Natural killer cell (primary cell): Measurements from ENCODE around the gene JPH3. TPM values are rescaled to one million over a fixed set of nuclear protein-coding genes. Genes with fewer than 3 reads are reported as not detected.

Experiments used
- ATAC-seq, 3 donors: fragments of 150-1000 bp in 2 of 3; fragments of 200-7000 bp in 1 of 3; cut with Tn5 transposase; 1 replicate in 1 of 3; 2 replicates in 2 of 3; pipeline ENCODE4 v1.10.0; 2021; ENCODE audit warnings: mild to moderate bottlenecking in 2 of 3, moderate library complexity in 2 of 3
- DNase-seq, 2 donors: peaks; one replicate each; pipeline versions ENCODE4 v3.0.0 to v3.0.0-alpha.2; 2013 to 2021; ENCODE audit warnings: mixed read lengths in 1 of 2
- H3K27ac ChIP-seq: one replicate; pipeline ENCODE4 v1.5.1; 2013; ENCODE audit warnings: mild to moderate bottlenecking, low read length
- H3K27me3 ChIP-seq: one replicate; pipeline ENCODE4 v1.6.1; 2013; ENCODE audit warnings: low read length; ENCODE audit not compliant: control insufficient read depth, insufficient read depth
- H3K36me3 ChIP-seq: one replicate; pipeline ENCODE4 v1.6.1; 2013; ENCODE audit warnings: low read length; ENCODE audit not compliant: control insufficient read depth, insufficient read depth
- H3K4me1 ChIP-seq: one replicate; pipeline ENCODE4 v1.6.1; 2013; ENCODE audit warnings: low read length; ENCODE audit not compliant: control insufficient read depth, insufficient read depth
- H3K4me3 ChIP-seq: one replicate; pipeline ENCODE4 v1.5.1; 2013; ENCODE audit warnings: low read length
- H3K9me3 ChIP-seq: one replicate; pipeline ENCODE4 v1.6.1; 2013; ENCODE audit warnings: low read length; ENCODE audit not compliant: control insufficient read depth, insufficient read depth
- H3K27ac Mint-ChIP-seq, 2 donors: one replicate each; pipeline ENCODE4 v1.8.0; 2022; ENCODE audit warnings: mild to moderate bottlenecking in 2 of 2, mixed read lengths in 2 of 2, moderate library complexity in 1 of 2
- H3K27me3 Mint-ChIP-seq, 2 donors: one replicate each; pipeline ENCODE4 v1.8.0; 2022; ENCODE audit warnings: low read depth in 2 of 2, mixed read lengths in 2 of 2
- H3K36me3 Mint-ChIP-seq: one replicate; pipeline ENCODE4 v1.8.0; 2022; ENCODE audit warnings: mixed read lengths
- H3K4me1 Mint-ChIP-seq, 2 donors: one replicate each; pipeline ENCODE4 v1.8.0; 2022; ENCODE audit warnings: mixed read lengths in 2 of 2
- H3K4me3 Mint-ChIP-seq: one replicate; pipeline ENCODE4 v1.8.0; 2022; ENCODE audit warnings: mild to moderate bottlenecking, moderate library complexity, mixed read lengths
- H3K9me3 Mint-ChIP-seq, 2 donors: one replicate each; pipeline ENCODE4 v1.8.0; 2022; ENCODE audit warnings: mixed read lengths in 2 of 2
- WGBS: methylation state at CpG from one replicate; pipeline ENCODE4 v1.1.7; 2013; ENCODE audit warnings: missing lambda C conversion rate; ENCODE audit not compliant: insufficient coverage; 5-methylcytosine and 5-hydroxymethylcytosine counted together
- intact Hi-C: fragments of 100-400 bp; cut with micrococcal nuclease; formaldehyde crosslinking; loops from one replicate; pipeline ENCODE4 v1.14.2; 2022
- total RNA-seq, 4 donors: library from RNA; stranded (reverse); fragments of 120-200 nt in 1 of 4; gene quantifications; one replicate each; pipeline versions ENCODE4 v1.2.3 to v1.2.4, GENCODE V29; 2013 to 2022
- TF ChIP-seq, protein P1 (sequence below): fragments of 200-600 bp; IDR thresholded peaks from one replicate; pipeline ENCODE4 v1.8.0; 2022; ENCODE audit warnings: antibody characterized with exemption

The JPH3 gene
- total RNA-seq, 3 donors from 2014 or later (not counting 1 experiment from before 2014, with no cell fraction given) = not detected

DNA sequence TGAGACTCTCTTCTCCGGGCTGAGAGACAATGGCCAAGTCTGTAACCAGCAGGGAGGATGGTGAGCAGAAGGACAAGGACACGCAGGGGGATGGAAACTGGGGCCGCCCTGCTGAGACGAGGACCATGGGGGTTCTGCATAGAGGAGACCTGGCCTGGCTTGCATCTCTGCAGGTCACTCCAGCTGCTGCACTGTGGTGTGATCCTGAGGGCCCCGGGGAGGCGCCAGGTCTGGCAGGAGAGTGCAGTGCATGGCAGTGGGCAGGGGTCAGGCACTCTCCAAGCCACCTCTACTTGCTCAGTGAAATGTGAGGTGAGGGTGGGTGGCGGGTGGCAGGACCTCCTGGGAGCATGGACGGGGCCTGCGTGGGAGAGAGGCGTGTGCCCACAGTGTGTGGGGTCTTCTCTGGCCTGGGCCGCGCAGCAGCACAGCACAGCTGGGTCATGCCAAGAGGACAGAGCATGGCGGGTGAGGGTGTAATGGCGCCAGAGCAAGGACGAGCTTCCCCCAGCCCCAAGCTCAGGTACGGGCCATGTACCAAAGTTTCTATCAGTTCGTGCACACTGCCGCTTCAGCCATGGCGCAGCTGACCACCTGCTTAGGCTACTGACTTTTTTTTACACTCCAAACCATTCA lies 120.4 kb downstream of the JPH3 start:
- Mint-ChIP-seq H3K27ac (peak overlapping the region; percentile 97 to 99), H3K27me3 (no peaks in the 10 kb centered on the region), H3K9me3 (no peaks in the 10 kb centered on the region), H3K4me3 (peak overlapping the region; percentile 77), H3K4me1 (peaks cover 62 to 66% of the 10 kb centered on the region in 2 donors), H3K36me3 (peaks cover 14% of the 10 kb centered on the region)
- intact Hi-C loops = no loop called here
- Histone ChIP-seq H3K36me3 (peaks cover 51% of the 10 kb centered on the region), H3K27ac (peak overlapping the region; percentile 97), H3K27me3 (no peaks in the 10 kb centered on the region), H3K4me3 (no peak overlapping the region), H3K4me1 (peaks cover 52% of the 10 kb centered on the region), H3K9me3 (no peaks in the 10 kb centered on the region)
- TF ChIP-seq, protein P1, sequence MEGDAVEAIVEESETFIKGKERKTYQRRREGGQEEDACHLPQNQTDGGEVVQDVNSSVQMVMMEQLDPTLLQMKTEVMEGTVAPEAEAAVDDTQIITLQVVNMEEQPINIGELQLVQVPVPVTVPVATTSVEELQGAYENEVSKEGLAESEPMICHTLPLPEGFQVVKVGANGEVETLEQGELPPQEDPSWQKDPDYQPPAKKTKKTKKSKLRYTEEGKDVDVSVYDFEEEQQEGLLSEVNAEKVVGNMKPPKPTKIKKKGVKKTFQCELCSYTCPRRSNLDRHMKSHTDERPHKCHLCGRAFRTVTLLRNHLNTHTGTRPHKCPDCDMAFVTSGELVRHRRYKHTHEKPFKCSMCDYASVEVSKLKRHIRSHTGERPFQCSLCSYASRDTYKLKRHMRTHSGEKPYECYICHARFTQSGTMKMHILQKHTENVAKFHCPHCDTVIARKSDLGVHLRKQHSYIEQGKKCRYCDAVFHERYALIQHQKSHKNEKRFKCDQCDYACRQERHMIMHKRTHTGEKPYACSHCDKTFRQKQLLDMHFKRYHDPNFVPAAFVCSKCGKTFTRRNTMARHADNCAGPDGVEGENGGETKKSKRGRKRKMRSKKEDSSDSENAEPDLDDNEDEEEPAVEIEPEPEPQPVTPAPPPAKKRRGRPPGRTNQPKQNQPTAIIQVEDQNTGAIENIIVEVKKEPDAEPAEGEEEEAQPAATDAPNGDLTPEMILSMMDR = no peak
- no peak for ATAC-seq
- WGBS = 95% methylated on average over 19 of the region's 19 CpGs
- no peak for DNase-seq

DNA sequence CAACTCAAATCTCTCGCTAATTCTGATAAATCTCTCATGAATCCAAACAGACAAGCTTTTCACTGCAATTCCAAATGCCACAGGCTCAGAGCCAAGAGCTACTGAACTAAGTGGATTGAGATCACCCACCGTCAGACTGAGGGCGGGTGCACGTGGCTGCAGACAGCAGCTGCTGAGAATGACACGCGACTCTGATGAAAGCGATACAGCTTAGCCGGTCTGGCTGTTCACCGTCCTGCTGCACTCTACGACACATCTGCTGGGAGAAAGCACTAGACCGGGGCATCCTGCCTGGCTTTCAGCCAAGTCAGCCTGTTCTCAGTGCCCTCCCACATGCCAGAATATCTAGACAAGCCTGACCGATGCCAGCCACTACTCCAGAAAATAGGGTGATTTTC lies 120.9 kb downstream of the JPH3 start:
- Histone ChIP-seq H3K27ac (peak overlapping the region; percentile 97), H3K4me1 (peaks cover 52% of the 10 kb centered on the region), H3K36me3 (peaks cover 51% of the 10 kb centered on the region), H3K9me3 (no peaks in the 10 kb centered on the region), H3K27me3 (no peaks in the 10 kb centered on the region), H3K4me3 (no peak overlapping the region)
- H3K4me1 Mint-ChIP-seq = peaks cover 58 to 66% of the 10 kb centered on the region in 2 donors
- TF ChIP-seq, protein P1 = no peak
- no peaks in the 10 kb centered on the region for H3K9me3 Mint-ChIP-seq
- WGBS = 37% methylated on average over 12 of the region's 12 CpGs
- H3K36me3 Mint-ChIP-seq = peaks cover 19% of the 10 kb centered on the region
- intact Hi-C loops = no loop called here
- ATAC-seq (peak; percentile 30 to 58 (median 56)), DNase-seq (peak; percentile 44 to 50)
- peak overlapping the region; percentile 77 for H3K4me3 Mint-ChIP-seq
- H3K27me3 Mint-ChIP-seq = no peaks in the 10 kb centered on the region
- H3K27ac Mint-ChIP-seq = peak overlapping the region; percentile 97 to 99

DNA sequence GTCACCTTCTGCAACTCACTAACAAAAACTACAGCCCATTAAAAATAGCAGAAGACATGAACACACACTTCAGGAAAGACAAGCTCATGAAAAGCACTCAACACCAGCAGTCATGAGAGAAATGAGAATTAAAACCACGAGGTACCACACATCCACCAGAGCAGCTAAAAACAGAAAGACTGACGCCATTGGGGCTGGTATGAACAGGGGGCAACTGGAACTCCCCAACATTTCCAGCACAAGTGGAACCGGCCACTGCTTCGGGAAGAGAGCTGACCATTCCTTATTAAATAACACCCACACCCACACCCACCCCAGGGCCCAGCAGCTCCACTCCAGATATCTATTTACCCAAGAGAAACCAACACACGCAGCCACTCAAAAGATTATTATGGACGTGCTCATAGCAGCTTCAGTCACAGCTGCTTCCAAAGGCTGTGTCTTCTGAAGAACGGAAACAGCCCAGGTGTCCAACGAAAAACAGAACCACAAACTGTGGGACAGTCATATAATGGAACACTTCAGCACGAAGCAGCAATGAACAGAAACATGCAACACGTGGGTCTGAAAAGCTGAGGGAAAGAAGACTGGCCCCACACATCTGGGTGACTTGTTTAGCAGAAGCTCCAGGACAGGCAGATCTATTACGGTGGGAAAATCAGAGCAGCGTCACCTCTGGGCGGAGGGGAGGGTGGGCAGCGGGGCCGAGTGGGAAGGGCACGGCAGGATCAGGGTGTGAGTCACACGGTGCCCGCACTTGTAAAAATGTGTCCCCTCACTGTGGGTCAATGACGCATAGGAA lies 122.4 kb downstream of the JPH3 start:
- H3K27ac Mint-ChIP-seq = peak overlapping the region; percentile 97 to 99
- H3K9me3 ChIP-seq = no peaks in the 10 kb centered on the region
- no peaks in the 10 kb centered on the region for H3K27me3 ChIP-seq
- TF ChIP-seq, protein P1 = no peak
- H3K27ac ChIP-seq = peak overlapping the region; percentile 97
- ATAC-seq (peak; percentile 78 to 87 (median 84)), DNase-seq (peak; percentile 70 to 75)
- no peaks in the 10 kb centered on the region for H3K27me3 Mint-ChIP-seq
- H3K36me3 ChIP-seq = peaks cover 62% of the 10 kb centered on the region
- peaks cover 52% of the 10 kb centered on the region for H3K4me1 ChIP-seq
- peaks cover 20% of the 10 kb centered on the region for H3K36me3 Mint-ChIP-seq
- peak overlapping the region; percentile 77 for H3K4me3 Mint-ChIP-seq
- no peak overlapping the region for H3K4me3 ChIP-seq
- 51% methylated on average over 19 of the region's 19 CpGs for WGBS
- intact Hi-C loops = loop anchor here (1.0 kb wide), 2 partner anchors 11 to 41 kb away; partner anchors contain the start of gene KLHDC4
- peaks cover 61 to 63% of the 10 kb centered on the region in 2 donors for H3K4me1 Mint-ChIP-seq
- H3K9me3 Mint-ChIP-seq = no peaks in the 10 kb centered on the region
